GM12878 (cell line): ENCODE data around the gene PRR5L. TPM values are rescaled to one million over a fixed set of nuclear protein-coding genes. Genes with fewer than 3 reads are reported as not detected.

ENCODE experiments used
- ATF2 ChIP-seq: IDR thresholded peaks from 2 replicates; pipeline ENCODE4 v1.6.1; 2012; ENCODE audit warnings: low read length, inconsistent platforms
- CHD1 ChIP-seq: IDR thresholded peaks from 2 replicates; pipeline ENCODE4 v1.6.1; 2012; ENCODE audit warnings: low read depth, low read length, improper control_type of control experiment
- CREM ChIP-seq: IDR thresholded peaks from 2 replicates; pipeline ENCODE4 v1.6.1; 2014; ENCODE audit warnings: antibody characterized with exemption, low read depth
- E2F8 ChIP-seq: fragments of 450-650 bp; IDR thresholded peaks from 2 replicates; pipeline ENCODE4 v1.6.1; 2018; ENCODE audit warnings: mild to moderate bottlenecking, low read depth, moderate library complexity; ENCODE audit not compliant: partially characterized antibody
- IKZF2 ChIP-seq, 2 experiments: fragments of 450-650 bp; IDR thresholded peaks; 2 replicates each; pipeline ENCODE4 v1.6.1; 2017; ENCODE audit warnings: mild to moderate bottlenecking in 2 of 2, moderate library complexity in 2 of 2
- IRF3 ChIP-seq: fragments of 450-650 bp; IDR thresholded peaks from 2 replicates; pipeline ENCODE4 v1.6.1; 2014; ENCODE audit warnings: mild to moderate bottlenecking
- MEF2A ChIP-seq: IDR thresholded peaks from 2 replicates; pipeline ENCODE4 v1.6.1; 2011; ENCODE audit warnings: low read depth, mild to moderate bottlenecking, low read length, moderate library complexity; ENCODE audit not compliant: insufficient read depth
- NFXL1 ChIP-seq: fragments of 450-650 bp; IDR thresholded peaks from 2 replicates; pipeline ENCODE4 v1.6.1; 2017; ENCODE audit warnings: antibody characterized with exemption, mild to moderate bottlenecking, borderline replicate concordance
- POLR2AphosphoS5 ChIP-seq: IDR thresholded peaks from 2 replicates; pipeline ENCODE4 v1.6.1; 2011; ENCODE audit warnings: mild to moderate bottlenecking, low read length, inconsistent platforms
- RELB ChIP-seq: fragments of 450-650 bp; IDR thresholded peaks from 2 replicates; pipeline ENCODE4 v1.6.1; 2017; ENCODE audit warnings: low read depth, mild to moderate bottlenecking, moderate library complexity
- REST ChIP-seq: IDR thresholded peaks from 2 replicates; pipeline ENCODE4 v1.6.1; 2012; ENCODE audit warnings: mild to moderate bottlenecking, low read depth, low read length
- RUNX3 ChIP-seq: IDR thresholded peaks from 2 replicates; pipeline ENCODE4 v1.6.1; 2012; ENCODE audit warnings: low read length, inconsistent platforms
- SIN3A ChIP-seq: IDR thresholded peaks from 2 replicates; pipeline ENCODE4 v1.6.1; 2012; ENCODE audit warnings: low read depth, low read length, improper control_type of control experiment
- ZBED1 ChIP-seq: IDR thresholded peaks from 2 replicates; pipeline ENCODE4 v1.6.1; 2016; ENCODE audit warnings: borderline replicate concordance
- ZBTB11 ChIP-seq: fragments of 450-650 bp; formaldehyde crosslinking; IDR thresholded peaks from 2 replicates; pipeline ENCODE4 v1.5.0; 2022; ENCODE audit warnings: mild to moderate bottlenecking, missing genetic modification characterization
- polyA plus RNA-seq, 11 experiments: library from polyadenylated mRNA; depleted of rRNA in 4 of 11; unstranded in 6 of 11; stranded (reverse) in 5 of 11; fragments of >200 nt; fragmentation: Nextera tagmentation in 4 of 11; fragmentation: Illumina TruSeq in 1 of 11; extraction: Ambion mirVana in 4 of 11; extraction: Trizol in 1 of 11; gene quantifications; 1 replicate in 1 of 11; 2 replicates in 10 of 11; pipeline versions ENCODE4 v1.2.1 to v1.2.3, GENCODE V29; 2011 to 2016; ENCODE audit warnings: inconsistent platforms in 2 of 11, missing spikeins in 2 of 11, low read depth in 1 of 11
- total RNA-seq, 4 experiments: library from RNA; depleted of rRNA in 3 of 4; stranded (reverse); fragments of >200 nt in 3 of 4; fragmentation: Illumina TruSeq in 1 of 4; extraction: Trizol in 1 of 4; gene quantifications; 2 replicates each; pipeline versions ENCODE4 v1.2.1 to v1.2.3, GENCODE V29; 2013 to 2021

The PRR5L gene
- total and polyA plus RNA-seq, 10 of the 15 experiments (the other 5 are each of a cell fraction or from before 2014, with no cell fraction given): 0.11 to 4.2 (median 0.67) TPM; not detected in 1

- TF ChIP-seq ZBTB11 (CRISPR knock-in tag): peak; percentile 50; the same call in 1 of the 2 replicates
- TF ChIP-seq ATF2: no peak
- no peak for TF ChIP-seq REST
- no peak for TF ChIP-seq E2F8
- TF ChIP-seq SIN3A: peak; percentile 99
- TF ChIP-seq MEF2A: peak; percentile 44; the same call in 1 of the 2 replicates
- TF ChIP-seq ZBED1: no peak
- no peak for TF ChIP-seq CHD1
- peak; percentile 95 for TF ChIP-seq CREM
- TF ChIP-seq RELB: peak; percentile 98
- peak in 1 of 2 experiments; percentile 23; a peak in 1 of 4 replicates for TF ChIP-seq IKZF2 (IDR thresholded peaks at IDR 0.05)
- peak; percentile 84 for TF ChIP-seq POLR2AphosphoS5
- peak; percentile 32 for TF ChIP-seq RUNX3
- no peak for TF ChIP-seq NFXL1
- TF ChIP-seq IRF3: peak; percentile 62; the same call in 1 of the 2 replicates
Measured at GRCh38 chr11:36289226-36289852, 6.7 kb upstream of the PRR5L start, which contains the start of gene COMMD9 (continued).
